Testis (tissue), 3 donors: ENCODE measurements around the gene COLEC11. TPM values are rescaled to one million over a fixed set of nuclear protein-coding genes. Genes with fewer than 3 reads are reported as not detected.

ENCODE experiments used
- DNase-seq: peaks from one replicate; pipeline ENCODE4 v3.0.0-alpha.2; 2019
- H3K27ac ChIP-seq, 2 donors: fragments of 200-600 bp; sonication (generic); one replicate each; pipeline ENCODE4 v1.5.1; 2019
- H3K27me3 ChIP-seq: fragments of 200-600 bp; sonication (generic); one replicate; pipeline ENCODE4 v1.5.1; 2019
- H3K36me3 ChIP-seq: fragments of 200-600 bp; sonication (generic); one replicate; pipeline ENCODE4 v1.5.1; 2017; ENCODE audit warnings: low read depth; ENCODE audit errors: missing control alignments
- H3K4me1 ChIP-seq: fragments of 200-600 bp; sonication (generic); one replicate; pipeline ENCODE4 v1.5.1; 2019
- H3K4me3 ChIP-seq, 2 donors: fragments of 200-600 bp; sonication (generic); one replicate each; pipeline ENCODE4 v1.5.1; 2017 to 2019
- H3K9me3 ChIP-seq: fragments of 200-600 bp; sonication (generic); one replicate; pipeline ENCODE4 v1.5.1; 2017
- CTCF ChIP-seq, 3 experiments: fragments of 450-650 bp in 2 of 3; fragments of 200-600 bp in 1 of 3; sonication (generic) in 1 of 3; IDR thresholded peaks; one replicate each; pipeline ENCODE4 v1.5.1; 2016 to 2019; ENCODE audit warnings: antibody characterized with exemption in 3 of 3, mild to moderate bottlenecking in 2 of 3, moderate library complexity in 1 of 3
- POLR2A ChIP-seq: fragments of 450-650 bp; IDR thresholded peaks from one replicate; pipeline ENCODE4 v1.6.1; 2017; ENCODE audit warnings: antibody characterized with exemption, mild to moderate bottlenecking, moderate library complexity
- WGBS, 2 donors: methylation state at CpG; one replicate each; pipeline ENCODE4 v1.1.5; 2018; 5-methylcytosine and 5-hydroxymethylcytosine counted together
- intact Hi-C: fragments of 100-400 bp; cut with DNase I; formaldehyde crosslinking; loops from one replicate; pipeline ENCODE4 v1.15.1; 2023; ENCODE audit warnings: low total_unique reads
- polyA plus RNA-seq: library from polyadenylated mRNA; stranded (reverse); fragments of 350-450 nt; fragmentation: Illumina TruSeq; extraction: RNeasy Lipid Tissue Mini Kit (QIAGEN cat#74804); gene quantifications from one replicate; pipeline ENCODE4 v1.2.3, GENCODE V29; 2014; ENCODE audit warnings: low read depth, low replicate concordance; ENCODE audit not compliant: insufficient read depth
- total RNA-seq, 2 donors: library from RNA; depleted of rRNA; stranded (reverse); fragments of >200 nt; gene quantifications; one replicate each; pipeline ENCODE4 v1.2.3, GENCODE V29; 2016

COLEC11 gene
- total and polyA plus RNA-seq, 3 donors from 2014 or later = 12.7 to 15.8 (median 15.4) TPM

- Histone ChIP-seq H3K4me1 (no peaks in the 10 kb centered on the region), H3K36me3 (no peaks in the 10 kb centered on the region), H3K27ac (no peak overlapping the region), H3K27me3 (no peaks in the 10 kb centered on the region), H3K4me3 (no peak overlapping the region), H3K9me3 (no peaks in the 10 kb centered on the region)
- intact Hi-C loops = no loop called here
- TF ChIP-seq POLR2A = no peak
- TF ChIP-seq CTCF (IDR thresholded peaks at IDR 0.05) = no peak
- WGBS, 2 donors = 88 to 96% methylated on average over 9 of the region's 9 CpGs
- DNase-seq = no peak
Observed at GRCh38 chr2:3672861-3673678, 78.2 kb downstream of the COLEC11 start.

- H3K4me3 ChIP-seq = no peak overlapping the region
- intact Hi-C loops = no loop called here
- no peaks in the 10 kb centered on the region for H3K9me3 ChIP-seq
- no peaks in the 10 kb centered on the region for H3K36me3 ChIP-seq
- DNase-seq = no peak
- H3K27me3 ChIP-seq = no peaks in the 10 kb centered on the region
- WGBS, 2 donors = 83 to 92% methylated on average over 9 of the region's 9 CpGs
- H3K4me1 ChIP-seq = no peaks in the 10 kb centered on the region
- no peak overlapping the region for H3K27ac ChIP-seq
- no peak for TF ChIP-seq CTCF (IDR thresholded peaks at IDR 0.05)
- no peak for TF ChIP-seq POLR2A
Observed at GRCh38 chr2:3674066-3674845, 79.3 kb downstream of the COLEC11 start.

- H3K4me1 ChIP-seq = no peaks in the 10 kb centered on the region
- DNase-seq = no peak
- no peak overlapping the region for H3K27ac ChIP-seq
- WGBS, 2 donors = 94 to 96% methylated on average over 4 of the region's 4 CpGs
- no peaks in the 10 kb centered on the region for H3K36me3 ChIP-seq
- H3K27me3 ChIP-seq = no peaks in the 10 kb centered on the region
- H3K9me3 ChIP-seq = no peaks in the 10 kb centered on the region
- intact Hi-C loops = no loop called here
- no peak overlapping the region for H3K4me3 ChIP-seq
- TF ChIP-seq POLR2A = no peak
- TF ChIP-seq CTCF (IDR thresholded peaks at IDR 0.05) = no peak
Observed at GRCh38 chr2:3675687-3676086, 80.8 kb downstream of the COLEC11 start.

GRCh38 chr2:3677436-3677835 lies 82.5 kb downstream of the COLEC11 start:
- H3K27me3 ChIP-seq = no peaks in the 10 kb centered on the region
- H3K9me3 ChIP-seq = no peaks in the 10 kb centered on the region
- H3K36me3 ChIP-seq = no peaks in the 10 kb centered on the region
- no peak overlapping the region for H3K27ac ChIP-seq
- H3K4me3 ChIP-seq = no peak overlapping the region
- TF ChIP-seq POLR2A = no peak
- DNase-seq = no peak
- intact Hi-C loops = no loop called here
- no peaks in the 10 kb centered on the region for H3K4me1 ChIP-seq
- WGBS, 2 donors = 93 to 95% methylated on average over 6 to 9 of the region's 9 CpGs

- DNase-seq = no peak
Observed at GRCh38 chr2:3678212-3678611, 83.3 kb downstream of the COLEC11 start.

More at GRCh38 chr2:3678212-3678611, 83.3 kb downstream of the COLEC11 start:
- Histone ChIP-seq H3K4me3 (no peak overlapping the region), H3K4me1 (no peaks in the 10 kb centered on the region), H3K36me3 (no peaks in the 10 kb centered on the region), H3K9me3 (no peaks in the 10 kb centered on the region), H3K27me3 (no peaks in the 10 kb centered on the region), H3K27ac (no peak overlapping the region)
- 80 to 85% methylated on average over 8 to 9 of the region's 9 CpGs for WGBS, 2 donors
- TF ChIP-seq CTCF (IDR thresholded peaks at IDR 0.05) (no peak), POLR2A (no peak)
- intact Hi-C loops = no loop called here
